DOHH2 (cell line): ENCODE data around the gene MAPK8.
"Not testable (repeated sequence)": the region's sequence is repeated elsewhere in the genome, so short reads cannot be mapped to it uniquely, and the experiment has no call there.

Source experiments
- H3F3A ChIP-seq: fragments of 200-600 bp; sonication (generic), shearing (Covaris generic); 2 replicates; pipeline ENCODE4 v1.6.0; 2016; ENCODE audit warnings: antibody characterized with exemption, mild to moderate bottlenecking; ENCODE audit not compliant: control insufficient read depth, insufficient read depth
- H3K27ac ChIP-seq: fragments of 200-600 bp; sonication (generic); 2 replicates; pipeline ENCODE4 v1.5.1; 2014; ENCODE audit warnings: low read depth, mild to moderate bottlenecking, low read length, moderate library complexity
- H3K27me3 ChIP-seq: fragments of 200-600 bp; sonication (generic); 2 replicates; pipeline ENCODE4 v1.6.1; 2014; ENCODE audit warnings: mild to moderate bottlenecking, low read length, mixed read lengths; ENCODE audit not compliant: control insufficient read depth
- H3K36me3 ChIP-seq: fragments of 200-600 bp; sonication (generic); 2 replicates; pipeline ENCODE4 v1.6.1; 2014; ENCODE audit warnings: mild to moderate bottlenecking, low read length, moderate library complexity, mixed read lengths; ENCODE audit not compliant: control insufficient read depth
- H3K4me1 ChIP-seq: fragments of 200-600 bp; sonication (generic); 2 replicates; pipeline ENCODE4 v1.6.1; 2014; ENCODE audit warnings: mild to moderate bottlenecking, low read length, mixed read lengths; ENCODE audit not compliant: control insufficient read depth
- H3K4me2 ChIP-seq: fragments of 200-600 bp; sonication (generic); 2 replicates; pipeline ENCODE4 v1.6.0; 2014; ENCODE audit warnings: mild to moderate bottlenecking, low read length, moderate library complexity
- H3K4me3 ChIP-seq: fragments of 200-600 bp; sonication (generic); 2 replicates; pipeline ENCODE4 v1.5.1; 2014; ENCODE audit warnings: mild to moderate bottlenecking, low read length, mixed read lengths
- H3K79me2 ChIP-seq: fragments of 200-600 bp; sonication (generic); 2 replicates; pipeline ENCODE4 v1.6.1; 2014; ENCODE audit warnings: mild to moderate bottlenecking, low read length, mixed read lengths; ENCODE audit not compliant: control insufficient read depth
- H3K9me2 ChIP-seq: fragments of 200-600 bp; sonication (generic); replicated peaks from 2 replicates; pipeline ENCODE4 v1.6.1; 2014; ENCODE audit warnings: mild to moderate bottlenecking, low read length, mixed read lengths; ENCODE audit not compliant: control insufficient read depth
- H3K9me3 ChIP-seq: fragments of 200-600 bp; sonication (generic); 2 replicates; pipeline ENCODE4 v1.6.1; 2014; ENCODE audit warnings: antibody characterized with exemption, low read length, mixed read lengths; ENCODE audit not compliant: control insufficient read depth, insufficient read depth
- H4K20me1 ChIP-seq: fragments of 200-600 bp; sonication (generic); 2 replicates; pipeline ENCODE4 v1.6.0; 2014; ENCODE audit warnings: low read depth, mild to moderate bottlenecking, antibody characterized with exemption, low read length, moderate library complexity; ENCODE audit not compliant: control insufficient read depth, insufficient read depth
- CTCF ChIP-seq: fragments of 200-600 bp; sonication (generic); IDR thresholded peaks from one replicate; pipeline ENCODE4 v1.5.1; 2014; ENCODE audit warnings: antibody characterized with exemption, mild to moderate bottlenecking, low read depth, low read length; ENCODE audit not compliant: poor library complexity, severe bottlenecking
- EZH2phosphoT487 ChIP-seq: fragments of 200-600 bp; sonication (generic); IDR thresholded peaks from 2 replicates; pipeline ENCODE4 v1.6.1; 2017; ENCODE audit warnings: borderline replicate concordance, mild to moderate bottlenecking, antibody characterized with exemption, low read length, moderate library complexity, mixed read lengths

The MAPK8 gene

GRCh38 chr10:48343106-48343505, 36.6 kb downstream of the MAPK8 start:
- H3F3A ChIP-seq = no peaks in the 10 kb centered on the region
- no peak overlapping the region for H3K27ac ChIP-seq
- H3K9me3 ChIP-seq = no peaks in the 10 kb centered on the region
- H3K4me3 ChIP-seq = no peak overlapping the region
- no peaks in the 10 kb centered on the region for H3K27me3 ChIP-seq
- H3K9me2 ChIP-seq = no peaks in the 10 kb centered on the region
- H4K20me1 ChIP-seq = no peaks in the 10 kb centered on the region
- TF ChIP-seq CTCF = no peak
- TF ChIP-seq EZH2phosphoT487 = no peak
- H3K36me3 ChIP-seq = no peaks in the 10 kb centered on the region
- no peaks in the 10 kb centered on the region for H3K4me1 ChIP-seq
- no peak overlapping the region for H3K4me2 ChIP-seq
- H3K79me2 ChIP-seq = no peaks in the 10 kb centered on the region

DNA sequence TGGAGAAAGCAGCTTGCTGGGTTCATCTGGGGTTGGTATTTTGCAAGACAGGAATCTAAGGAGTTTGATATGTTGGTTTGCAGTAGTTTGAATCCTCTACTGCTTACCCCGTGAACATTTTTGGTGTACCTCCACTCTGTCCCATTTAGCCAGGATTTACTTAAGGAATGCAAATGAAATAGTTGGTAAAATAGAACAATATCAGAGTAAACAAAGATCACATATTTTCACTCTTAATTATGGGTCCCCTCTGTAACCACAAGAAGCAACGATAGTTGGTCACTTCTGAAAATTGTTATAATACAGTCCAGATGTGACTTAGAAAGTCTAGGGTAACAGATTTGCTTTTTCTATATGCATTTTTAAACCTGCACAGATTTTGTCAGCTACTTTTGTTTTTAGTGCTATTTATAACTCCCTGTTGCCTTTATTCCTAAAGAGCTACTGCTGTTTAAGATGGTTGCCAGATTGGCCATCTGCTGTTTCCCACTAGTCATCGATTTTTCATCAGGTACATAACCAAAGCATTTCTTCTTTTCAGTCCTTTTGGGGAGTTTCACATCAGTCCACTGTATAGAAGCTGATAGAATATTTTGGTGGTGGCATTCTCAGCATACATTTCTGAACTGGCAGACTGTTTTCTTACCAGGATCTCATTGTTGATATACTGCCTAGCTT, 37.6 kb downstream of the MAPK8 start:
- Histone ChIP-seq H3K9me3 (no peaks in the 10 kb centered on the region), H3K79me2 (no peaks in the 10 kb centered on the region), H3K27ac (no peak overlapping the region), H3K27me3 (no peaks in the 10 kb centered on the region), H3K4me3 (no peak overlapping the region), H4K20me1 (no peaks in the 10 kb centered on the region), H3K36me3 (no peaks in the 10 kb centered on the region), H3K4me2 (no peak overlapping the region), H3F3A (no peaks in the 10 kb centered on the region), H3K9me2 (no peaks in the 10 kb centered on the region), H3K4me1 (no peaks in the 10 kb centered on the region)
- TF ChIP-seq CTCF (no peak), EZH2phosphoT487 (no peak)

DNA sequence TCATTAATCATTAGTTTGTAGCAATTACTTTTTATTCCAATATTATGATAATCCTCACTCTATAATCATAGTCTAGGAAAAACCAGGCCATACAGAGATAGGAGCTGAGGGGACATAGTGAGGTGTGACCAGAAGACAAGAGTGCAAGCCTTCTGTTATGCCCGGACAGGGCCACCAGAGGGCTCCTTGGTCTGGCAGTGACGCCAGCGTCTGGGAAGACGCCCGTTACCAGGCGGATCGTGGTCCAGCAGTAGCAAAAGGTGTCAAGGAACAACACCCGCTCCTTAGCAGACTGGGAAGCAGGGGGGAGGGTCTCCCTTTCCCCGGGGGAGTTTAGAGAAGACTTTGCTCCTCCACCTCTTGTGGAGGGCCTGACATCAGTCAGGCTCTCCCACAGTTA, 39.8 kb downstream of the MAPK8 start:
- not testable (repeated sequence) for H3F3A ChIP-seq, H4K20me1 ChIP-seq, H3K36me3 ChIP-seq, H3K9me3 ChIP-seq, H3K9me2 ChIP-seq, H3K4me1 ChIP-seq, H3K4me2 ChIP-seq, H3K27me3 ChIP-seq, H3K4me3 ChIP-seq, H3K79me2 ChIP-seq, H3K27ac ChIP-seq

- not testable (repeated sequence) for H3K27me3 ChIP-seq, H3K4me1 ChIP-seq, H3K79me2 ChIP-seq, H3F3A ChIP-seq, H3K36me3 ChIP-seq, H3K9me2 ChIP-seq, H4K20me1 ChIP-seq, H3K4me3 ChIP-seq, H3K9me3 ChIP-seq, H3K27ac ChIP-seq, H3K4me2 ChIP-seq
Observed at GRCh38 chr10:48347539-48347938, 41.1 kb downstream of the MAPK8 start.

DNA sequence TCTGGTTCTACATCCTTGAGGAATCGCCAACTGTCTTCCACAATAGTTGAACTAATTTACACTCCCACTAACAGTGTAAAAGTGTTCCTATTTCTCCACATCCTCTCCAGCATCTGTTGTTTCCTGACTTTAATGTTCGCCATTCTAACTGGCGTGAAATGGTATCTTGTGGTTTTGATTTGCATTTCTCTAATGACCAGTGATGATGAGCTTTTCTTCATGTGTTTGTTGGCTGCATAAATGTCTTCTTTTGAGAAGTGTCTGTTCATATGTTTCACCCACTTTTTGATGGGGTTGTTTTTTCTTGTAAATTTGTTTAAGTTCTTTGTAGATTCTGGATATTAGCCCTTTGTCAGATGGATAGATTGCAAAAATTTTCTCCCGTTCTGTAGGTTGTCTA, 41.5 kb downstream of the MAPK8 start:
- H4K20me1 ChIP-seq, H3K4me2 ChIP-seq, H3F3A ChIP-seq, H3K79me2 ChIP-seq, H3K9me3 ChIP-seq, H3K27me3 ChIP-seq, H3K4me1 ChIP-seq, H3K9me2 ChIP-seq, H3K36me3 ChIP-seq, H3K4me3 ChIP-seq, H3K27ac ChIP-seq: not testable (repeated sequence)
